T-helper 2 cell treated with Interferon-gamma antibody and Interleukin-4, amounts not matched to agents 5 μg/mL and 100 μg/mL, for 36 hours (primary cell): ENCODE data around the gene PPP2R2C.

Experiments
- DNase-seq: peaks from one replicate; pipeline ENCODE4 v3.0.0; 2021; ENCODE audit warnings: low spot score
- H3K27ac Mint-ChIP-seq: one replicate; pipeline ENCODE4 v1.8.0; 2021; ENCODE audit warnings: mild to moderate bottlenecking, mixed read lengths
- H3K27me3 Mint-ChIP-seq: one replicate; pipeline ENCODE4 v1.8.0; 2021; ENCODE audit warnings: low read depth, mixed read lengths
- H3K36me3 Mint-ChIP-seq: one replicate; pipeline ENCODE4 v1.8.0; 2021; ENCODE audit warnings: low read depth, mixed read lengths
- H3K4me1 Mint-ChIP-seq: one replicate; pipeline ENCODE4 v1.8.0; 2021; ENCODE audit warnings: low read depth, mixed read lengths
- H3K4me3 Mint-ChIP-seq: one replicate; pipeline ENCODE4 v1.8.0; 2022; ENCODE audit warnings: mild to moderate bottlenecking, moderate library complexity, mixed read lengths
- H3K9me3 Mint-ChIP-seq: one replicate; pipeline ENCODE4 v1.8.0; 2021; ENCODE audit warnings: mixed read lengths

Gene PPP2R2C

GRCh38 chr4:6356076-6356560 is 116.3 kb downstream of the PPP2R2C start:
- Mint-ChIP-seq H3K4me1 (no peaks in the 10 kb centered on the region), H3K27ac (no peak overlapping the region), H3K27me3 (no peaks in the 10 kb centered on the region), H3K9me3 (no peaks in the 10 kb centered on the region), H3K36me3 (no peaks in the 10 kb centered on the region), H3K4me3 (no peak overlapping the region)
- DNase-seq, result no peak

- Mint-ChIP-seq H3K4me3 (no peak overlapping the region), H3K27ac (no peak overlapping the region)
Observed at GRCh38 chr4:6355052-6355451, 117.4 kb downstream of the PPP2R2C start.

GRCh38 chr4:6354626-6355025 is 117.8 kb downstream of the PPP2R2C start:
- no peaks in the 10 kb centered on the region for H3K27me3 Mint-ChIP-seq
- H3K9me3 Mint-ChIP-seq, result no peaks in the 10 kb centered on the region
- H3K4me3 Mint-ChIP-seq, result no peak overlapping the region
- no peak for DNase-seq
- H3K36me3 Mint-ChIP-seq, result no peaks in the 10 kb centered on the region
- H3K4me1 Mint-ChIP-seq, result no peaks in the 10 kb centered on the region
- H3K27ac Mint-ChIP-seq, result no peak overlapping the region

More at GRCh38 chr4:6355052-6355451, 117.4 kb downstream of the PPP2R2C start:
- Mint-ChIP-seq H3K4me1 (no peaks in the 10 kb centered on the region), H3K9me3 (no peaks in the 10 kb centered on the region), H3K27me3 (no peaks in the 10 kb centered on the region), H3K36me3 (no peaks in the 10 kb centered on the region)
- DNase-seq, result no peak

GRCh38 chr4:6354119-6354518 is 118.3 kb downstream of the PPP2R2C start:
- Mint-ChIP-seq H3K4me3 (no peak overlapping the region), H3K36me3 (no peaks in the 10 kb centered on the region), H3K9me3 (no peaks in the 10 kb centered on the region), H3K4me1 (no peaks in the 10 kb centered on the region), H3K27ac (no peak overlapping the region), H3K27me3 (no peaks in the 10 kb centered on the region)
- no peak for DNase-seq

GRCh38 chr4:6352031-6352692 is 120.3 kb downstream of the PPP2R2C start:
- no peak for DNase-seq
- Mint-ChIP-seq H3K36me3 (no peaks in the 10 kb centered on the region), H3K4me3 (no peak overlapping the region), H3K4me1 (no peaks in the 10 kb centered on the region), H3K9me3 (no peaks in the 10 kb centered on the region), H3K27ac (no peak overlapping the region), H3K27me3 (no peaks in the 10 kb centered on the region)

- no peak overlapping the region for H3K4me3 Mint-ChIP-seq
- DNase-seq, result no peak
- no peak overlapping the region for H3K27ac Mint-ChIP-seq
- no peaks in the 10 kb centered on the region for H3K4me1 Mint-ChIP-seq
- H3K27me3 Mint-ChIP-seq, result no peaks in the 10 kb centered on the region
- H3K36me3 Mint-ChIP-seq, result no peaks in the 10 kb centered on the region
- H3K9me3 Mint-ChIP-seq, result no peaks in the 10 kb centered on the region
Observed at GRCh38 chr4:6351246-6352000, 121.0 kb downstream of the PPP2R2C start.

- Mint-ChIP-seq H3K4me3 (no peak overlapping the region), H3K27me3 (no peaks in the 10 kb centered on the region)
Observed at GRCh38 chr4:6350646-6351045, 121.8 kb downstream of the PPP2R2C start.

GRCh38 chr4:6349896-6350603 is 122.4 kb downstream of the PPP2R2C start:
- Mint-ChIP-seq H3K9me3 (no peaks in the 10 kb centered on the region), H3K4me3 (no peak overlapping the region), H3K4me1 (no peaks in the 10 kb centered on the region), H3K36me3 (no peaks in the 10 kb centered on the region), H3K27ac (no peak overlapping the region), H3K27me3 (no peaks in the 10 kb centered on the region)
- no peak for DNase-seq

More at GRCh38 chr4:6350646-6351045, 121.8 kb downstream of the PPP2R2C start:
- Mint-ChIP-seq H3K4me1 (no peaks in the 10 kb centered on the region), H3K36me3 (no peaks in the 10 kb centered on the region), H3K9me3 (no peaks in the 10 kb centered on the region), H3K27ac (no peak overlapping the region)
- DNase-seq, result no peak

- DNase-seq, result no peak
- H3K36me3 Mint-ChIP-seq, result no peaks in the 10 kb centered on the region
- H3K27ac Mint-ChIP-seq, result no peak overlapping the region
- no peaks in the 10 kb centered on the region for H3K9me3 Mint-ChIP-seq
- H3K27me3 Mint-ChIP-seq, result peaks cover 2% of the 10 kb centered on the region
- no peaks in the 10 kb centered on the region for H3K4me1 Mint-ChIP-seq
- H3K4me3 Mint-ChIP-seq, result no peak overlapping the region
Observed at GRCh38 chr4:6348408-6348807, 124.0 kb downstream of the PPP2R2C start.

- no peak overlapping the region for H3K4me3 Mint-ChIP-seq
- H3K36me3 Mint-ChIP-seq, result no peaks in the 10 kb centered on the region
- DNase-seq, result no peak
- no peaks in the 10 kb centered on the region for H3K9me3 Mint-ChIP-seq
- H3K4me1 Mint-ChIP-seq, result no peaks in the 10 kb centered on the region
- H3K27me3 Mint-ChIP-seq, result peaks cover 2% of the 10 kb centered on the region
- H3K27ac Mint-ChIP-seq, result no peak overlapping the region
Observed at GRCh38 chr4:6347511-6348045, 124.8 kb downstream of the PPP2R2C start.

- Mint-ChIP-seq H3K36me3 (no peaks in the 10 kb centered on the region), H3K9me3 (no peaks in the 10 kb centered on the region), H3K27me3 (peaks cover 4% of the 10 kb centered on the region), H3K4me1 (no peaks in the 10 kb centered on the region), H3K4me3 (no peak overlapping the region), H3K27ac (no peak overlapping the region)
- DNase-seq, result no peak
Observed at GRCh38 chr4:6346373-6347110, 125.9 kb downstream of the PPP2R2C start.

- Mint-ChIP-seq H3K27me3 (peaks cover 8% of the 10 kb centered on the region), H3K4me1 (no peaks in the 10 kb centered on the region), H3K27ac (no peak overlapping the region), H3K4me3 (no peak overlapping the region), H3K9me3 (no peaks in the 10 kb centered on the region), H3K36me3 (no peaks in the 10 kb centered on the region)
- no peak for DNase-seq
Observed at GRCh38 chr4:6345866-6346265, 126.5 kb downstream of the PPP2R2C start.

- no peak for DNase-seq
- Mint-ChIP-seq H3K9me3 (no peaks in the 10 kb centered on the region), H3K27me3 (peaks cover 11% of the 10 kb centered on the region), H3K4me1 (no peaks in the 10 kb centered on the region), H3K27ac (no peak overlapping the region), H3K4me3 (no peak overlapping the region), H3K36me3 (no peaks in the 10 kb centered on the region)
Observed at GRCh38 chr4:6345096-6345830, 127.2 kb downstream of the PPP2R2C start.
